ENCODE data around the gene CNR2.

The CNR2 gene

GRCh38 chr1:23882746-23883145 is 30.4 kb downstream of the CNR2 start:
- TF ChIP-seq ZSCAN16 (tag by site-specific recombination; IDR thresholded peaks at IDR 0.05): no peak
- TF ChIP-seq ZNF221 (tag by site-specific recombination; IDR thresholded peaks at IDR 0.05; ENCODE audit: borderline replicate concordance): no peak
- no peak for TF ChIP-seq ZNF248 (tag by site-specific recombination; IDR thresholded peaks at IDR 0.05)
- TF ChIP-seq TCF7L2 (IDR thresholded peaks at IDR 0.05; ENCODE audit: borderline replicate concordance, low read depth, low read length): no peak
- no peak for TF ChIP-seq ZNF23 (tag by site-specific recombination; IDR thresholded peaks at IDR 0.05; ENCODE audit: borderline replicate concordance)
- TF ChIP-seq ZNF639 (tag by site-specific recombination; IDR thresholded peaks at IDR 0.05): no peak
- TF ChIP-seq, protein P1, sequence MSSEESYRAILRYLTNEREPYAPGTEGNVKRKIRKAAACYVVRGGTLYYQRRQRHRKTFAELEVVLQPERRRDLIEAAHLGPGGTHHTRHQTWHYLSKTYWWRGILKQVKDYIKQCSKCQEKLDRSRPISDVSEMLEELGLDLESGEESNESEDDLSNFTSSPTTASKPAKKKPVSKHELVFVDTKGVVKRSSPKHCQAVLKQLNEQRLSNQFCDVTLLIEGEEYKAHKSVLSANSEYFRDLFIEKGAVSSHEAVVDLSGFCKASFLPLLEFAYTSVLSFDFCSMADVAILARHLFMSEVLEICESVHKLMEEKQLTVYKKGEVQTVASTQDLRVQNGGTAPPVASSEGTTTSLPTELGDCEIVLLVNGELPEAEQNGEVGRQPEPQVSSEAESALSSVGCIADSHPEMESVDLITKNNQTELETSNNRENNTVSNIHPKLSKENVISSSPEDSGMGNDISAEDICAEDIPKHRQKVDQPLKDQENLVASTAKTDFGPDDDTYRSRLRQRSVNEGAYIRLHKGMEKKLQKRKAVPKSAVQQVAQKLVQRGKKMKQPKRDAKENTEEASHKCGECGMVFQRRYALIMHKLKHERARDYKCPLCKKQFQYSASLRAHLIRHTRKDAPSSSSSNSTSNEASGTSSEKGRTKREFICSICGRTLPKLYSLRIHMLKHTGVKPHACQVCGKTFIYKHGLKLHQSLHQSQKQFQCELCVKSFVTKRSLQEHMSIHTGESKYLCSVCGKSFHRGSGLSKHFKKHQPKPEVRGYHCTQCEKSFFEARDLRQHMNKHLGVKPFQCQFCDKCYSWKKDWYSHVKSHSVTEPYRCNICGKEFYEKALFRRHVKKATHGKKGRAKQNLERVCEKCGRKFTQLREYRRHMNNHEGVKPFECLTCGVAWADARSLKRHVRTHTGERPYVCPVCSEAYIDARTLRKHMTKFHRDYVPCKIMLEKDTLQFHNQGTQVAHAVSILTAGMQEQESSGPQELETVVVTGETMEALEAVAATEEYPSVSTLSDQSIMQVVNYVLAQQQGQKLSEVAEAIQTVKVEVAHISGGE (tag by site-specific recombination; conservative IDR thresholded peaks at IDR 0.05; ENCODE audit: low read depth): no peak
- no peak for TF ChIP-seq ZNF292 (tag by site-specific recombination; IDR thresholded peaks at IDR 0.05; ENCODE audit: borderline replicate concordance, low read depth)
- no peak for TF ChIP-seq ZNF768 (tag by site-specific recombination; IDR thresholded peaks at IDR 0.05)
- no peak for TF ChIP-seq ZNF792 (tag by site-specific recombination; IDR thresholded peaks at IDR 0.05)
- TF ChIP-seq ZNF785 (tag by site-specific recombination; IDR thresholded peaks at IDR 0.05): no peak
- no peak for TF ChIP-seq ZNF548 (tag by site-specific recombination; IDR thresholded peaks at IDR 0.05)
- TF ChIP-seq ZBTB8A (tag by site-specific recombination; IDR thresholded peaks at IDR 0.05): no peak
- no peak for TF ChIP-seq OSR2 (tag by site-specific recombination; IDR thresholded peaks at IDR 0.05)
- TF ChIP-seq PRDM1 (tag by site-specific recombination; IDR thresholded peaks at IDR 0.05): no peak
- no peak for TF ChIP-seq ZFP69B (tag by site-specific recombination; IDR thresholded peaks at IDR 0.05)
- TF ChIP-seq GLI2 (tag by site-specific recombination; IDR thresholded peaks at IDR 0.05; ENCODE audit: borderline replicate concordance, low read depth): no peak
- no peak for TF ChIP-seq ZNF138 (tag by site-specific recombination; IDR thresholded peaks at IDR 0.05; ENCODE audit: borderline replicate concordance)
- no peak for TF ChIP-seq ZNF112 (tag by site-specific recombination; IDR thresholded peaks at IDR 0.05)
- TF ChIP-seq ZNF324 (tag by site-specific recombination; IDR thresholded peaks at IDR 0.05): no peak
- H3K9me3 ChIP-seq (ENCODE audit: control insufficient read depth, insufficient read depth, low read depth, low read length): no peaks in the 10 kb centered on the region
- ChIA-PET POLR2A (no interaction called here), CTCF (interaction anchor here (0.9 kb wide), 1 partner anchor 14 kb away, joined by 4 read pairs; no protein-coding TSS in a partner anchor)
- no peak overlapping the region for H3K4me3 ChIP-seq (ENCODE audit: low read depth, low read length)
- H3K27ac ChIP-seq (ENCODE audit: extremely low read depth, low read depth, low read length): no peak overlapping the region
- H3K4me1 ChIP-seq (ENCODE audit: control insufficient read depth, insufficient read depth, low read length): no peaks in the 10 kb centered on the region
- H3K36me3 ChIP-seq (ENCODE audit: control insufficient read depth in 2 of 2, insufficient read depth in 1 of 2, low read length in 2 of 2): no peaks in the 10 kb centered on the region

GRCh38 chr1:23879809-23880208 is 33.4 kb downstream of the CNR2 start:
- H3K9me3 ChIP-seq (ENCODE audit: control insufficient read depth, insufficient read depth, low read depth, low read length): no peaks in the 10 kb centered on the region
- H3K36me3 ChIP-seq (ENCODE audit: control insufficient read depth in 2 of 2, insufficient read depth in 1 of 2, low read length in 2 of 2): no peaks in the 10 kb centered on the region
- ChIA-PET CTCF (interaction anchor here (0.7 to 1.1 kb wide), 2 partner anchors 16 to 108 kb away, joined by 3 read pairs; no protein-coding TSS in a partner anchor), POLR2A (no interaction called here)
- no peaks in the 10 kb centered on the region for H3K4me1 ChIP-seq (ENCODE audit: control insufficient read depth, insufficient read depth, low read length)
- no peak overlapping the region for H3K4me3 ChIP-seq (ENCODE audit: low read depth, low read length)
- TF ChIP-seq ZNF623 (tag by site-specific recombination; IDR thresholded peaks at IDR 0.05) (peak; percentile 87), ZFP69B (tag by site-specific recombination; IDR thresholded peaks at IDR 0.05) (no peak)
- no peak overlapping the region for H3K27ac ChIP-seq (ENCODE audit: extremely low read depth, low read depth, low read length)

All from HEK293 (cell line).